ENCODE data around the gene OR10H5.

DNA sequence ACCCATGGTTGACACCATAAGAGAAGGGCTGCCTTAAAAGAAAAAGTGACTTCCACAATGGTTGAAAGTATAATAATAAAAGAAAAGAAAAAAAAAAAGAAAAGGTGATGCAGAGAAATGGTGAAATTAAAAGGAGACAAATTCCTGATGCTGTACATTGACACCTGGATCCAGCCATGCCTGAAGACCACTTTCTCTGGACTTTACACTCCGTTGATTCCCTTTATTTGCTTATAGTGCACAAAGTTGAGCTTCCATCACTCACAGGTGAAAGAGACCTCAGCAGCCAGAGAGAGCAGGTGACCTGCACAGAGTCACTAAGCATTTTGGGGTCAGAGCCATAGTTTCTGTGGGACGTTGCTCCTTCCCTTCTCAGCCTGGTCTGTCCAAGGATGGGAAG is 12.2 kb upstream of the OR10H5 start:
- TF ChIP-seq CTCF (IDR thresholded peaks at IDR 0.05) (no peak), POLR2A (IDR thresholded peaks at IDR 0.05) (no peak)
